HUES48 (cell line): ENCODE results near the gene EFCAB6.
A peak's percentile ranks its signal among the peaks of the same experiment; 100 is the strongest.

Source experiments
- H3K27ac ChIP-seq: one replicate; pipeline ENCODE4 v1.7.0; 2013; ENCODE audit warnings: low read depth, low read length, inconsistent platforms
- H3K27me3 ChIP-seq: 2 replicates; pipeline ENCODE4 v1.6.1; 2013; ENCODE audit warnings: mild to moderate bottlenecking, low read length; ENCODE audit not compliant: control insufficient read depth, insufficient read depth
- H3K36me3 ChIP-seq: 2 replicates; pipeline ENCODE4 v1.6.1; 2013; ENCODE audit warnings: low read length; ENCODE audit not compliant: control insufficient read depth, insufficient read depth
- H3K4me1 ChIP-seq: 2 replicates; pipeline ENCODE4 v1.6.1; 2013; ENCODE audit warnings: mild to moderate bottlenecking, low read length; ENCODE audit not compliant: control insufficient read depth, insufficient read depth
- H3K4me3 ChIP-seq: 2 replicates; pipeline ENCODE4 v1.5.1; 2013; ENCODE audit warnings: mild to moderate bottlenecking, low read depth, low read length
- H3K9ac ChIP-seq: 2 replicates; pipeline ENCODE4 v1.6.1; 2013; ENCODE audit warnings: mild to moderate bottlenecking, low read depth, low read length, moderate library complexity
- H3K9me3 ChIP-seq: 2 replicates; pipeline ENCODE4 v1.6.1; 2013; ENCODE audit warnings: low read length; ENCODE audit not compliant: control insufficient read depth, insufficient read depth

EFCAB6 gene

GRCh38 chr22:43828725-43828997 lies 16.6 kb upstream of the EFCAB6 start:
- no peaks in the 10 kb centered on the region for H3K27me3 ChIP-seq
- no peaks in the 10 kb centered on the region for H3K9me3 ChIP-seq
- H3K36me3 ChIP-seq = peaks cover 43% of the 10 kb centered on the region
- no peak overlapping the region for H3K4me3 ChIP-seq
- H3K9ac ChIP-seq = no peak overlapping the region
- no peak overlapping the region for H3K27ac ChIP-seq
- H3K4me1 ChIP-seq = peaks cover 14% of the 10 kb centered on the region

GRCh38 chr22:43827926-43828724 lies 16.0 kb upstream of the EFCAB6 start:
- no peaks in the 10 kb centered on the region for H3K9me3 ChIP-seq
- no peaks in the 10 kb centered on the region for H3K27me3 ChIP-seq
- peaks cover 19% of the 10 kb centered on the region for H3K4me1 ChIP-seq
- H3K36me3 ChIP-seq = peaks cover 41% of the 10 kb centered on the region
- no peak overlapping the region for H3K27ac ChIP-seq
- H3K9ac ChIP-seq = no peak overlapping the region
- H3K4me3 ChIP-seq = no peak overlapping the region

- Histone ChIP-seq H3K9ac (no peak overlapping the region), H3K9me3 (no peaks in the 10 kb centered on the region), H3K36me3 (peaks cover 40% of the 10 kb centered on the region), H3K4me3 (no peak overlapping the region), H3K27ac (no peak overlapping the region), H3K27me3 (no peaks in the 10 kb centered on the region), H3K4me1 (peaks cover 29% of the 10 kb centered on the region)
These were observed 15.1 kb upstream of the EFCAB6 start for GRCh38 chr22:43827003-43827735.

- H3K36me3 ChIP-seq = peaks cover 32% of the 10 kb centered on the region
- H3K9me3 ChIP-seq = no peaks in the 10 kb centered on the region
- no peaks in the 10 kb centered on the region for H3K27me3 ChIP-seq
- H3K9ac ChIP-seq = no peak overlapping the region
- H3K4me3 ChIP-seq = no peak overlapping the region
- H3K4me1 ChIP-seq = peaks cover 31% of the 10 kb centered on the region
- no peak overlapping the region for H3K27ac ChIP-seq
These were observed 14.3 kb upstream of the EFCAB6 start for GRCh38 chr22:43826142-43827002.

- H3K9me3 ChIP-seq = no peaks in the 10 kb centered on the region
- H3K4me3 ChIP-seq = no peak overlapping the region
- H3K9ac ChIP-seq = no peak overlapping the region
- H3K36me3 ChIP-seq = peaks cover 25% of the 10 kb centered on the region
- no peaks in the 10 kb centered on the region for H3K27me3 ChIP-seq
- H3K4me1 ChIP-seq = peaks cover 31% of the 10 kb centered on the region
- no peak overlapping the region for H3K27ac ChIP-seq
These were observed 13.5 kb upstream of the EFCAB6 start for GRCh38 chr22:43825651-43826050.

GRCh38 chr22:43824724-43825420 lies 12.8 kb upstream of the EFCAB6 start:
- H3K27me3 ChIP-seq = no peaks in the 10 kb centered on the region

GRCh38 chr22:43823911-43824665 lies 12.0 kb upstream of the EFCAB6 start:
- peak overlapping the region; percentile 71 for H3K27ac ChIP-seq
- H3K27me3 ChIP-seq = no peaks in the 10 kb centered on the region
- peaks cover 31% of the 10 kb centered on the region for H3K4me1 ChIP-seq
- no peak overlapping the region for H3K4me3 ChIP-seq
- no peaks in the 10 kb centered on the region for H3K9me3 ChIP-seq
- H3K9ac ChIP-seq = no peak overlapping the region
- peaks cover 23% of the 10 kb centered on the region for H3K36me3 ChIP-seq

More at GRCh38 chr22:43824724-43825420, 12.8 kb upstream of the EFCAB6 start:
- Histone ChIP-seq H3K4me1 (peaks cover 31% of the 10 kb centered on the region), H3K9ac (no peak overlapping the region), H3K27ac (no peak overlapping the region), H3K4me3 (no peak overlapping the region), H3K36me3 (peaks cover 23% of the 10 kb centered on the region), H3K9me3 (no peaks in the 10 kb centered on the region)

- Histone ChIP-seq H3K4me1 (peaks cover 31% of the 10 kb centered on the region), H3K36me3 (peaks cover 20% of the 10 kb centered on the region), H3K9ac (no peak overlapping the region), H3K27ac (peak overlapping the region; percentile 71), H3K9me3 (no peaks in the 10 kb centered on the region), H3K27me3 (no peaks in the 10 kb centered on the region), H3K4me3 (no peak overlapping the region)
These were observed 11.3 kb upstream of the EFCAB6 start for GRCh38 chr22:43823353-43823908.

- Histone ChIP-seq H3K4me1 (peaks cover 31% of the 10 kb centered on the region), H3K36me3 (peaks cover 11% of the 10 kb centered on the region), H3K9ac (no peak overlapping the region), H3K27me3 (no peaks in the 10 kb centered on the region), H3K9me3 (no peaks in the 10 kb centered on the region), H3K27ac (no peak overlapping the region), H3K4me3 (no peak overlapping the region)
These were observed 9.7 kb upstream of the EFCAB6 start for GRCh38 chr22:43821606-43822425.
